ENCODE data around the gene CDK19. TPM values are rescaled to one million over a fixed set of nuclear protein-coding genes. Genes with fewer than 3 reads are reported as not detected.

CDK19 gene
- polyA plus RNA-seq, 1 of the 3 experiments (the other 2 are of a cell fraction) = 6.5 TPM

DNA sequence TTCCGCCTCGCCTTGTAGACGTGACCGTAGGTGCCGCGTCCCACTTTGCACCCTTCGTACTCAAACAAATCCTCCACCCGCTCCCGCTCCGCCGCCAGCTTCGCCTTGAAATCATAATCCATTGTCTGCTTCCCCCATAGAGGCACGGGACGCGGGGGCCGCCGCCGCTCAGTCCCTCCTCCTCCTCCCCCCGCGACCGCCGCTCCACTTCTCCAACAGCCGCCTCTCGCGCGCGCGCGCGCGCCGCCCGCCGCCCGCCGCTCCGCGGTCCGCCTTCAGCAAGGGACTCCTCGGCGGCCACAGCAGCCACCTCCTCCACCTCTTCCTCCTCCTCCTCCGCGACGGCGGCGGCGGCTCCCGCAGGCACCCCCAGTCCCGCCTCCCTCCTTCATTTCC is 256 bp downstream of the CDK19 start (continued):
- TF ChIP-seq, protein P1, sequence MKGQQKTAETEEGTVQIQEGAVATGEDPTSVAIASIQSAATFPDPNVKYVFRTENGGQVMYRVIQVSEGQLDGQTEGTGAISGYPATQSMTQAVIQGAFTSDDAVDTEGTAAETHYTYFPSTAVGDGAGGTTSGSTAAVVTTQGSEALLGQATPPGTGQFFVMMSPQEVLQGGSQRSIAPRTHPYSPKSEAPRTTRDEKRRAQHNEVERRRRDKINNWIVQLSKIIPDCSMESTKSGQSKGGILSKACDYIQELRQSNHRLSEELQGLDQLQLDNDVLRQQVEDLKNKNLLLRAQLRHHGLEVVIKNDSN (IDR thresholded peaks at IDR 0.05; ENCODE audit: borderline replicate concordance, low read depth) = no peak
- TF ChIP-seq RFX5 (IDR thresholded peaks at IDR 0.05; ENCODE audit: low read length) = no peak

DNA sequence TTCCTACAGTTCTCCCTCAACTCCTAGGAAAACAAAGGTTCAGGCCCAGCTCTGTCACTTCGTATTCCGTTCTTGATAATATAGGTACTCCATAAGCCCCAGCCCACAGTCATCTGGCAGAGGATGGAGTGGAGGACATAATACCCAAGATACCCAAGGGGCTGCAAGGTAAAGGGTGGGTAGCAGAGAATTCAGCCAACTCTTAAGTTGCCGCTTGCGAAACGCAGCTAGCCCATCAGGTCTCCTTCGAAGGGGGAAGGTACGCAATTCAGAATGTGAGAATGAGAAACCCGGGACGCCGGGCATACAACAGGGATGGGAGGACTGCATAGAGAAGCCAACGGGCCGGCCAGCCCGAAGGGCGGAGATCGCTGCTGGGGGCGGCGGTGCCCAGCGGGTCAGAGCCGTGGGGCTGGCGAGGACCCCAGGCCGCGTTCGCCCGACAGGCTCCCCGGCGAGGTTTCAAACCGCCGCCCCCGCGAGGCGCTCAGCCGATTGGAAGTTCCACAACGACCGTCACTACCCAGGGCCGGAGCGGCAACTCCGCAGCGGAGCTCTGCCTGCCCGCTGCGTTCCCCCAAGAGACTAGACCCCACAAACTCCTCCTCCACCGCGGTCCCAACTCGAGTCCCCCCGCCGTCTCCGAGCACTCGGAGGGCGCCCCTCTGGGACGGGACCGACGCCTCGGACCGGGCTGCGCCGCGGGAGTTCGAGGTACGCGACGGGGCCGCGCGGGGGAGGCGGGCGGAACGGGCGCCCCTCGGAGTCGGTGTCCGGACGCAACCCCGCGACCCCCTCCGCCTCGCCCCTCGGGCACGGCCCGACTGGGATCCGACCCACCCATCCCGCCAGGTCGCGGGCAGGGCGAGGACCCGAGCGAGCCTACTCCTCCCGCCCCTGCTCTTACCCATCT is 911 bp downstream of the CDK19 start:
- CTCF ChIA-PET = interaction anchor here (0.9 to 2.4 kb wide), 4 partner anchors 12 to 135 kb away, joined by 3 to 8 read pairs (median 4); no protein-coding TSS in a partner anchor
- DNase-seq = peak; percentile 78
- TF ChIP-seq, protein P2, sequence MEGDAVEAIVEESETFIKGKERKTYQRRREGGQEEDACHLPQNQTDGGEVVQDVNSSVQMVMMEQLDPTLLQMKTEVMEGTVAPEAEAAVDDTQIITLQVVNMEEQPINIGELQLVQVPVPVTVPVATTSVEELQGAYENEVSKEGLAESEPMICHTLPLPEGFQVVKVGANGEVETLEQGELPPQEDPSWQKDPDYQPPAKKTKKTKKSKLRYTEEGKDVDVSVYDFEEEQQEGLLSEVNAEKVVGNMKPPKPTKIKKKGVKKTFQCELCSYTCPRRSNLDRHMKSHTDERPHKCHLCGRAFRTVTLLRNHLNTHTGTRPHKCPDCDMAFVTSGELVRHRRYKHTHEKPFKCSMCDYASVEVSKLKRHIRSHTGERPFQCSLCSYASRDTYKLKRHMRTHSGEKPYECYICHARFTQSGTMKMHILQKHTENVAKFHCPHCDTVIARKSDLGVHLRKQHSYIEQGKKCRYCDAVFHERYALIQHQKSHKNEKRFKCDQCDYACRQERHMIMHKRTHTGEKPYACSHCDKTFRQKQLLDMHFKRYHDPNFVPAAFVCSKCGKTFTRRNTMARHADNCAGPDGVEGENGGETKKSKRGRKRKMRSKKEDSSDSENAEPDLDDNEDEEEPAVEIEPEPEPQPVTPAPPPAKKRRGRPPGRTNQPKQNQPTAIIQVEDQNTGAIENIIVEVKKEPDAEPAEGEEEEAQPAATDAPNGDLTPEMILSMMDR (IDR thresholded peaks at IDR 0.05) = 0 out of 2 replicates have a peak, but pooled peaks have one; percentile 7
- TF ChIP-seq NFIC (IDR thresholded peaks at IDR 0.05; ENCODE audit: borderline replicate concordance) (no peak), NRF1 (IDR thresholded peaks at IDR 0.05; ENCODE audit: low read depth, low read length) (no peak), EP300 (IDR thresholded peaks at IDR 0.05; ENCODE audit: borderline replicate concordance in 1 of 2, low read depth in 1 of 2, low read length in 1 of 2) (no peak), MXI1 (IDR thresholded peaks at IDR 0.05; ENCODE audit: low read depth, low read length) (peak; percentile 17; the same call in 1 of the 2 replicates), FOSL2 (IDR thresholded peaks at IDR 0.05; ENCODE audit: borderline replicate concordance, low read depth) (no peak), TEAD4 (IDR thresholded peaks at IDR 0.05; ENCODE audit: borderline replicate concordance, insufficient read depth) (no peak), FOXJ3 (CRISPR knock-in tag; IDR thresholded peaks at IDR 0.05) (no peak), SMC3 (IDR thresholded peaks at IDR 0.05; ENCODE audit: low read depth, low read length) (no peak), FOXM1 (IDR thresholded peaks at IDR 0.05; ENCODE audit: low read depth) (no peak), YY1 (IDR thresholded peaks at IDR 0.05; ENCODE audit: low read depth) (no peak), EZH2phosphoT487 (IDR thresholded peaks at IDR 0.05; ENCODE audit: borderline replicate concordance, low read depth) (no peak)
- TF ChIP-seq, protein P3, sequence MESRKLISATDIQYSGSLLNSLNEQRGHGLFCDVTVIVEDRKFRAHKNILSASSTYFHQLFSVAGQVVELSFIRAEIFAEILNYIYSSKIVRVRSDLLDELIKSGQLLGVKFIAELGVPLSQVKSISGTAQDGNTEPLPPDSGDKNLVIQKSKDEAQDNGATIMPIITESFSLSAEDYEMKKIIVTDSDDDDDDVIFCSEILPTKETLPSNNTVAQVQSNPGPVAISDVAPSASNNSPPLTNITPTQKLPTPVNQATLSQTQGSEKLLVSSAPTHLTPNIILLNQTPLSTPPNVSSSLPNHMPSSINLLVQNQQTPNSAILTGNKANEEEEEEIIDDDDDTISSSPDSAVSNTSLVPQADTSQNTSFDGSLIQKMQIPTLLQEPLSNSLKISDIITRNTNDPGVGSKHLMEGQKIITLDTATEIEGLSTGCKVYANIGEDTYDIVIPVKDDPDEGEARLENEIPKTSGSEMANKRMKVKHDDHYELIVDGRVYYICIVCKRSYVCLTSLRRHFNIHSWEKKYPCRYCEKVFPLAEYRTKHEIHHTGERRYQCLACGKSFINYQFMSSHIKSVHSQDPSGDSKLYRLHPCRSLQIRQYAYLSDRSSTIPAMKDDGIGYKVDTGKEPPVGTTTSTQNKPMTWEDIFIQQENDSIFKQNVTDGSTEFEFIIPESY (IDR thresholded peaks at IDR 0.05; ENCODE audit: borderline replicate concordance, low read depth) = no peak
- TF ChIP-seq, protein P4, sequence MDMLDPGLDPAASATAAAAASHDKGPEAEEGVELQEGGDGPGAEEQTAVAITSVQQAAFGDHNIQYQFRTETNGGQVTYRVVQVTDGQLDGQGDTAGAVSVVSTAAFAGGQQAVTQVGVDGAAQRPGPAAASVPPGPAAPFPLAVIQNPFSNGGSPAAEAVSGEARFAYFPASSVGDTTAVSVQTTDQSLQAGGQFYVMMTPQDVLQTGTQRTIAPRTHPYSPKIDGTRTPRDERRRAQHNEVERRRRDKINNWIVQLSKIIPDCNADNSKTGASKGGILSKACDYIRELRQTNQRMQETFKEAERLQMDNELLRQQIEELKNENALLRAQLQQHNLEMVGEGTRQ (IDR thresholded peaks at IDR 0.05; ENCODE audit: borderline replicate concordance, low read depth, low read length) = no peak
- TF ChIP-seq, protein P5, sequence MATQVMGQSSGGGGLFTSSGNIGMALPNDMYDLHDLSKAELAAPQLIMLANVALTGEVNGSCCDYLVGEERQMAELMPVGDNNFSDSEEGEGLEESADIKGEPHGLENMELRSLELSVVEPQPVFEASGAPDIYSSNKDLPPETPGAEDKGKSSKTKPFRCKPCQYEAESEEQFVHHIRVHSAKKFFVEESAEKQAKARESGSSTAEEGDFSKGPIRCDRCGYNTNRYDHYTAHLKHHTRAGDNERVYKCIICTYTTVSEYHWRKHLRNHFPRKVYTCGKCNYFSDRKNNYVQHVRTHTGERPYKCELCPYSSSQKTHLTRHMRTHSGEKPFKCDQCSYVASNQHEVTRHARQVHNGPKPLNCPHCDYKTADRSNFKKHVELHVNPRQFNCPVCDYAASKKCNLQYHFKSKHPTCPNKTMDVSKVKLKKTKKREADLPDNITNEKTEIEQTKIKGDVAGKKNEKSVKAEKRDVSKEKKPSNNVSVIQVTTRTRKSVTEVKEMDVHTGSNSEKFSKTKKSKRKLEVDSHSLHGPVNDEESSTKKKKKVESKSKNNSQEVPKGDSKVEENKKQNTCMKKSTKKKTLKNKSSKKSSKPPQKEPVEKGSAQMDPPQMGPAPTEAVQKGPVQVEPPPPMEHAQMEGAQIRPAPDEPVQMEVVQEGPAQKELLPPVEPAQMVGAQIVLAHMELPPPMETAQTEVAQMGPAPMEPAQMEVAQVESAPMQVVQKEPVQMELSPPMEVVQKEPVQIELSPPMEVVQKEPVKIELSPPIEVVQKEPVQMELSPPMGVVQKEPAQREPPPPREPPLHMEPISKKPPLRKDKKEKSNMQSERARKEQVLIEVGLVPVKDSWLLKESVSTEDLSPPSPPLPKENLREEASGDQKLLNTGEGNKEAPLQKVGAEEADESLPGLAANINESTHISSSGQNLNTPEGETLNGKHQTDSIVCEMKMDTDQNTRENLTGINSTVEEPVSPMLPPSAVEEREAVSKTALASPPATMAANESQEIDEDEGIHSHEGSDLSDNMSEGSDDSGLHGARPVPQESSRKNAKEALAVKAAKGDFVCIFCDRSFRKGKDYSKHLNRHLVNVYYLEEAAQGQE (IDR thresholded peaks at IDR 0.05; ENCODE audit: low read depth, low read length) = no peak
- TF ChIP-seq, protein P6, sequence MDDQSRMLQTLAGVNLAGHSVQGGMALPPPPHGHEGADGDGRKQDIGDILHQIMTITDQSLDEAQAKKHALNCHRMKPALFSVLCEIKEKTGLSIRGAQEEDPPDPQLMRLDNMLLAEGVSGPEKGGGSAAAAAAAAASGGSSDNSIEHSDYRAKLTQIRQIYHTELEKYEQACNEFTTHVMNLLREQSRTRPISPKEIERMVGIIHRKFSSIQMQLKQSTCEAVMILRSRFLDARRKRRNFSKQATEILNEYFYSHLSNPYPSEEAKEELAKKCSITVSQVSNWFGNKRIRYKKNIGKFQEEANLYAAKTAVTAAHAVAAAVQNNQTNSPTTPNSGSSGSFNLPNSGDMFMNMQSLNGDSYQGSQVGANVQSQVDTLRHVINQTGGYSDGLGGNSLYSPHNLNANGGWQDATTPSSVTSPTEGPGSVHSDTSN (IDR thresholded peaks at IDR 0.05) = no peak

More for the DNA sequence above, 911 bp downstream of the CDK19 start:
- Histone ChIP-seq H3K36me3 (replicated peaks in 1 of 2; ENCODE audit: control insufficient read depth in 1 of 2, insufficient read depth in 2 of 2, low read length in 1 of 2) (no peaks in the 10 kb centered on the region), H2AFZ (ENCODE audit: low read depth) (peak overlapping the region; percentile 86), H3K4me3 (ENCODE audit: low read depth in 2 of 2, low read length in 1 of 2) (peak overlapping the region; percentile 79 to 95), H3K27ac (ENCODE audit: low read depth in 2 of 2, low read length in 1 of 2) (peak overlapping the region; percentile 97 to 99), H3K9me2 (no peaks in the 10 kb centered on the region), H4K20me1 (ENCODE audit: insufficient read depth) (peaks cover 22% of the 10 kb centered on the region; the same call in 1 of the 2 replicates), H3K27me3 (ENCODE audit: insufficient read depth) (no peaks in the 10 kb centered on the region), H3K9me3 (no peaks in the 10 kb centered on the region), H3K4me1 (ENCODE audit: control insufficient read depth in 1 of 2, insufficient read depth in 2 of 2, low read depth in 1 of 2, low read length in 1 of 2) (peaks cover 0 to 6% of the 10 kb centered on the region in 2 experiments; a peak in 3 of 4 replicates), H3K79me2 (ENCODE audit: insufficient read depth) (peaks cover 56% of the 10 kb centered on the region), H3K4me2 (peak overlapping the region; percentile 88), H3K9ac (peak overlapping the region; percentile 85), H3F3A (replicated peaks; ENCODE audit: insufficient read depth) (no peaks in the 10 kb centered on the region)
- POLR2A ChIA-PET = interaction anchor here (1.2 to 3.8 kb wide), 3 partner anchors 8 to 65 kb away, joined by 3 to 91 read pairs (median 5); partner anchors contain the start of gene AMD1
- 2% methylated on average over 19 of the region's 86 CpGs for WGBS (ENCODE audit: low lambda C conversion rate)

All from SK-N-SH (cell line).